HepG2 (cell line): ENCODE results near the gene TMCO4. TPM values are rescaled to one million over a fixed set of nuclear protein-coding genes. Genes with fewer than 3 reads are reported as not detected.

Experiments used
- CCDC6 ChIP-seq: sonication (generic); formaldehyde crosslinking; IDR thresholded peaks from 2 replicates; pipeline ENCODE4 v1.8.1; 2022; ENCODE audit warnings: mild to moderate bottlenecking, missing genetic modification reagents, moderate library complexity
- GZF1 ChIP-seq: sonication (generic); formaldehyde crosslinking; IDR thresholded peaks from 2 replicates; pipeline ENCODE4 v1.5.1; 2020; ENCODE audit warnings: mild to moderate bottlenecking, missing genetic modification reagents
- HES4 ChIP-seq: sonication (generic); formaldehyde crosslinking; IDR thresholded peaks from 2 replicates; pipeline ENCODE4 v1.9.0; 2021; ENCODE audit warnings: mild to moderate bottlenecking, missing genetic modification reagents, borderline replicate concordance
- MEF2D ChIP-seq: sonication (generic); formaldehyde crosslinking; IDR thresholded peaks from 2 replicates; pipeline ENCODE4 v1.5.1; 2020; ENCODE audit warnings: mild to moderate bottlenecking, missing genetic modification reagents
- NAIF1 ChIP-seq: sonication (generic); formaldehyde crosslinking; IDR thresholded peaks from 2 replicates; pipeline ENCODE4 v1.5.0; 2020; ENCODE audit warnings: mild to moderate bottlenecking, missing genetic modification reagents, borderline replicate concordance
- SATB2 ChIP-seq: sonication (generic); formaldehyde crosslinking; IDR thresholded peaks from 2 replicates; pipeline ENCODE4 v1.5.0; 2020; ENCODE audit warnings: missing genetic modification reagents
- TBX2 ChIP-seq: sonication (generic); formaldehyde crosslinking; IDR thresholded peaks from 2 replicates; pipeline ENCODE4 v1.5.0; 2020; ENCODE audit warnings: missing genetic modification reagents, mild to moderate bottlenecking, borderline replicate concordance
- TFDP1 ChIP-seq: IDR thresholded peaks from 2 replicates; pipeline ENCODE4 v1.6.1; 2016; ENCODE audit warnings: missing compliant biosample characterization, missing genetic modification reagents, borderline replicate concordance
- ZBTB38 ChIP-seq: sonication (generic); formaldehyde crosslinking; IDR thresholded peaks from 2 replicates; pipeline ENCODE4 v1.5.1; 2020; ENCODE audit warnings: mild to moderate bottlenecking, missing genetic modification reagents
- ZKSCAN1 ChIP-seq: fragments of 150-350 bp; IDR thresholded peaks from 2 replicates; pipeline ENCODE4 v1.6.1; 2014; ENCODE audit warnings: low read length
- ZNF225 ChIP-seq: sonication (generic); formaldehyde crosslinking; IDR thresholded peaks from 2 replicates; pipeline ENCODE4 v1.4.0; 2020; ENCODE audit warnings: mild to moderate bottlenecking, missing genetic modification reagents
- ZNF251 ChIP-seq: sonication (generic); formaldehyde crosslinking; IDR thresholded peaks from 2 replicates; pipeline ENCODE4 v1.9.0; 2021; ENCODE audit warnings: mild to moderate bottlenecking, missing genetic modification reagents
- ZNF367 ChIP-seq: sonication (generic); formaldehyde crosslinking; IDR thresholded peaks from 2 replicates; pipeline ENCODE4 v1.4.0; 2020; ENCODE audit warnings: missing genetic modification reagents, borderline replicate concordance
- ZNF383 ChIP-seq: sonication (generic); formaldehyde crosslinking; IDR thresholded peaks from 2 replicates; pipeline ENCODE4 v1.4.0; 2020; ENCODE audit warnings: missing genetic modification reagents, mild to moderate bottlenecking, borderline replicate concordance
- ZNF530 ChIP-seq: sonication (generic); formaldehyde crosslinking; IDR thresholded peaks from 2 replicates; pipeline ENCODE4 v1.5.0; 2020; ENCODE audit warnings: low read depth, mild to moderate bottlenecking, missing genetic modification reagents
- ZNF687 ChIP-seq: sonication (generic); formaldehyde crosslinking; IDR thresholded peaks from 2 replicates; pipeline ENCODE4 v1.5.1; 2020; ENCODE audit warnings: mild to moderate bottlenecking, missing genetic modification reagents, moderate library complexity
- ZNF83 ChIP-seq: sonication (generic); formaldehyde crosslinking; IDR thresholded peaks from 2 replicates; pipeline ENCODE4 v1.4.0; 2020; ENCODE audit warnings: missing genetic modification reagents, mild to moderate bottlenecking, borderline replicate concordance
- polyA plus RNA-seq, 8 experiments: library from polyadenylated mRNA; depleted of rRNA in 3 of 8; stranded (reverse) in 7 of 8; unstranded in 1 of 8; fragments of >200 nt; fragmentation: Illumina TruSeq in 4 of 8; extraction: Trizol in 4 of 8; gene quantifications; 2 replicates each; pipeline versions ENCODE4 v1.2.1 to v1.2.3, GENCODE V29; 2011 to 2016; ENCODE audit warnings: low read depth in 4 of 8, missing spikeins in 1 of 8, mixed read lengths in 1 of 8; ENCODE audit not compliant: insufficient read depth in 1 of 8
- total RNA-seq, 5 experiments: library from RNA; depleted of rRNA; stranded (reverse); fragments of >200 nt; fragmentation: Illumina TruSeq; extraction: Trizol; gene quantifications; 2 replicates each; pipeline ENCODE4 v1.2.3, GENCODE V29; 2016; ENCODE audit warnings: low read depth in 1 of 5
- TF ChIP-seq, protein P1 (sequence below): sonication (generic); formaldehyde crosslinking; IDR thresholded peaks from 2 replicates; pipeline ENCODE4 v1.4.0; 2020; ENCODE audit warnings: missing genetic modification reagents, borderline replicate concordance
- TF ChIP-seq, protein P2 (sequence below): sonication (generic); formaldehyde crosslinking; IDR thresholded peaks from 2 replicates; pipeline ENCODE4 v1.4.0; 2020; ENCODE audit warnings: mild to moderate bottlenecking, missing genetic modification reagents

The TMCO4 gene
- total and polyA plus RNA-seq, 2 of the 13 experiments (the other 11 are each of a cell fraction or from before 2014, with no cell fraction given) = 2.1 to 4.1 TPM

DNA sequence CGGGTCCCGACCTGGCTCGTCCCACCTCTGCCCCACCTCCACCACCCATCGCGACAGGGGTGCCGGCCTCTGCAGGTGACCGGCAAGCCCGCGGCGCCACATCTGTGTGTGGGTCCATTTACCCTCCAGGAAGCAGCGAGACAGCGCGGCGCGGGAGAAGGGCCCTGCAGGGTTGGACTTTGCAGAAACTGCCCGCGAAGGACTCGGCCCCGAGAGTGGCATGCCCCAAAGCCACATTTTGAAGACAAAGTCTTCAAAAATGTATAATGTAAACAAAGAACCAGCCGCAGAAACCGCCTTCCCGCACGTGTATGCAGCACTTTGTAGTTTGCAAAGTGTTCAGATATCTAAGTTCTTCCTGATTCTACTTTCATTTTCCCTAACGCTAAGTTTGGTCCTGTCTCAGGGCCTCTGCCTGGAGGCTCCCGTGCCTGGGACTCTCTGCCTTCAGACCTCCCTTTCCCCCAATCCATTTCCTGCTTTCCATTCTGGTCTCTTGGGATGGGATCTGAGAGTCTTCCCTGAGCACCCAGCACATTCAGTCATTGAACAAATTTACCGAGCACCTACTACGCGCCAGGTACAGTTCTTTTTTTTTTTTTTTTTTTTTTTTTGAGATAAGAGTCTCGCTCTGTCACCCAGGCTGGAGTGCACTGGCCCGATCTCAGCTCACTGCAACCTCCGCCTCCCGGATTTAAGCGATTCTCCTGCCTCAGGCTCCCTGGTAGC lies 524 bp upstream of the TMCO4 start (continued):
- TF ChIP-seq, protein P1, sequence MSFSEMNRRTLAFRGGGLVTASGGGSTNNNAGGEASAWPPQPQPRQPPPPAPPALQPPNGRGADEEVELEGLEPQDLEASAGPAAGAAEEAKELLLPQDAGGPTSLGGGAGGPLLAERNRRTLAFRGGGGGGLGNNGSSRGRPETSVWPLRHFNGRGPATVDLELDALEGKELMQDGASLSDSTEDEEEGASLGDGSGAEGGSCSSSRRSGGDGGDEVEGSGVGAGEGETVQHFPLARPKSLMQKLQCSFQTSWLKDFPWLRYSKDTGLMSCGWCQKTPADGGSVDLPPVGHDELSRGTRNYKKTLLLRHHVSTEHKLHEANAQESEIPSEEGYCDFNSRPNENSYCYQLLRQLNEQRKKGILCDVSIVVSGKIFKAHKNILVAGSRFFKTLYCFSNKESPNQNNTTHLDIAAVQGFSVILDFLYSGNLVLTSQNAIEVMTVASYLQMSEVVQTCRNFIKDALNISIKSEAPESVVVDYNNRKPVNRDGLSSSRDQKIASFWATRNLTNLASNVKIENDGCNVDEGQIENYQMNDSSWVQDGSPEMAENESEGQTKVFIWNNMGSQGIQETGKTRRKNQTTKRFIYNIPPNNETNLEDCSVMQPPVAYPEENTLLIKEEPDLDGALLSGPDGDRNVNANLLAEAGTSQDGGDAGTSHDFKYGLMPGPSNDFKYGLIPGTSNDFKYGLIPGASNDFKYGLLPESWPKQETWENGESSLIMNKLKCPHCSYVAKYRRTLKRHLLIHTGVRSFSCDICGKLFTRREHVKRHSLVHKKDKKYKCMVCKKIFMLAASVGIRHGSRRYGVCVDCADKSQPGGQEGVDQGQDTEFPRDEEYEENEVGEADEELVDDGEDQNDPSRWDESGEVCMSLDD (CRISPR knock-in tag) = 0 out of 2 replicates have a peak, but pooled peaks have one; percentile 37
- TF ChIP-seq ZKSCAN1 = peak; percentile 85
- TF ChIP-seq ZNF383 (CRISPR knock-in tag) = no peak
- 0 out of 2 replicates have a peak, but pooled peaks have one; percentile 47 for TF ChIP-seq NAIF1 (CRISPR knock-in tag)
- TF ChIP-seq MEF2D = no peak
- peak; percentile 50; the same call in 1 of the 2 replicates for TF ChIP-seq TFDP1 (CRISPR knock-in tag)
- no peak for TF ChIP-seq CCDC6 (CRISPR knock-in tag)
- TF ChIP-seq ZNF251 (CRISPR knock-in tag) = no peak
- no peak for TF ChIP-seq GZF1 (CRISPR knock-in tag)
- no peak for TF ChIP-seq ZBTB38 (CRISPR knock-in tag)
- TF ChIP-seq, protein P2, sequence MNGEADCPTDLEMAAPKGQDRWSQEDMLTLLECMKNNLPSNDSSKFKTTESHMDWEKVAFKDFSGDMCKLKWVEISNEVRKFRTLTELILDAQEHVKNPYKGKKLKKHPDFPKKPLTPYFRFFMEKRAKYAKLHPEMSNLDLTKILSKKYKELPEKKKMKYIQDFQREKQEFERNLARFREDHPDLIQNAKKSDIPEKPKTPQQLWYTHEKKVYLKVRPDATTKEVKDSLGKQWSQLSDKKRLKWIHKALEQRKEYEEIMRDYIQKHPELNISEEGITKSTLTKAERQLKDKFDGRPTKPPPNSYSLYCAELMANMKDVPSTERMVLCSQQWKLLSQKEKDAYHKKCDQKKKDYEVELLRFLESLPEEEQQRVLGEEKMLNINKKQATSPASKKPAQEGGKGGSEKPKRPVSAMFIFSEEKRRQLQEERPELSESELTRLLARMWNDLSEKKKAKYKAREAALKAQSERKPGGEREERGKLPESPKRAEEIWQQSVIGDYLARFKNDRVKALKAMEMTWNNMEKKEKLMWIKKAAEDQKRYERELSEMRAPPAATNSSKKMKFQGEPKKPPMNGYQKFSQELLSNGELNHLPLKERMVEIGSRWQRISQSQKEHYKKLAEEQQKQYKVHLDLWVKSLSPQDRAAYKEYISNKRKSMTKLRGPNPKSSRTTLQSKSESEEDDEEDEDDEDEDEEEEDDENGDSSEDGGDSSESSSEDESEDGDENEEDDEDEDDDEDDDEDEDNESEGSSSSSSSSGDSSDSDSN = 0 out of 2 replicates have a peak, but pooled peaks have one; percentile 17
- TF ChIP-seq ZNF83 (CRISPR knock-in tag) = no peak
- no peak for TF ChIP-seq ZNF225 (CRISPR knock-in tag)
- peak; percentile 26; the same call in 1 of the 2 replicates for TF ChIP-seq TBX2
- no peak for TF ChIP-seq ZNF367 (CRISPR knock-in tag)
- peak; percentile 70 for TF ChIP-seq ZNF687 (CRISPR knock-in tag)
- no peak for TF ChIP-seq HES4
- 0 out of 2 replicates have a peak, but pooled peaks have one; percentile 39 for TF ChIP-seq SATB2 (CRISPR knock-in tag)
- TF ChIP-seq ZNF530 (CRISPR knock-in tag) = no peak
